Activated effector memory CD4-positive, alpha-beta T cell treated with Interleukin-2 at 50 U/mL for 16 hours (primary cell): Measurements from ENCODE around the gene SPEM2.
A peak's percentile ranks its signal among the peaks of the same experiment; 100 is the strongest.

Source experiments
- DNase-seq: peaks from one replicate; pipeline ENCODE4 v3.0.0-alpha.2; 2020

Gene SPEM2

DNA sequence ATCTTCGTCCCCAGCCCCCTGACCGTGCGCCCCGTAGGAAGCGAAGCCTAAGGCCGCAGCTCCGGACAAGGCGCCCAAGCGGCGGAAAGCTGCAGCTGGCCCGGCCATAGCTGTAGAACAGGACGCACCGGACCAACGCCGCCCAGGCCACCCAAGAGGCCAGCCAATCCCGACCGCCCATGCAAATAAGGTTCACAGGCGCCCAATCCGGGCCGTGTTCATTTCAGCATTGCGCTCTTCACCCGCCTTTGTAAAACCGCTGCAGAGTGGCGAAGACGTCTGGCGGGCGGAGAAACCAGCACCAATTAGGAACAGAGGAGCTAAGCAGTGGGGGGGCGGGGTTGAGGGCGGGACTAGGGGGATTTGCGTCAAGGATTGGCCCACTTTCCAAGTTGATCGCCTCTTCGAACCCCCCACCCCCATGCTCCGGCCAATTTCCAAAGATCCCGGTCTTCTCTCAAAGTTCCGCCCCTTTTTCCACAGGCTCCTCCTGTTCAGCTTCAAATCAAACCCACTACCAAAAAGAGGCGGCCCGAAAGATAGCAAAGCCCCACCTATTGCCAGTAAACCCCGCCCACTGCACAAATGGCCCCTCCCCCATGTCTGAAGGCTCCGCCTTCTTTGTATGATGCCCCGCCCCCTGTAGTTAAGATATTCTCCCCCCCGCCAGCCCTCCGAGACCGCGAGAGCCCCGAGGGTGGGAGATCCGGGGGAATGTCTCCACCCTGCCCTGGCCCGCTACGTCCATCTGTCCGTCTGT, 21.3 kb upstream of the SPEM2 start, which contains the start of gene TMEM256:
TMEM256 (minus strand) TSS at position 121 of the 760 bp plus-strand sequence; CDS start at position 108, 13 bp downstream.
- peak; percentile 92 for DNase-seq

DNA sequence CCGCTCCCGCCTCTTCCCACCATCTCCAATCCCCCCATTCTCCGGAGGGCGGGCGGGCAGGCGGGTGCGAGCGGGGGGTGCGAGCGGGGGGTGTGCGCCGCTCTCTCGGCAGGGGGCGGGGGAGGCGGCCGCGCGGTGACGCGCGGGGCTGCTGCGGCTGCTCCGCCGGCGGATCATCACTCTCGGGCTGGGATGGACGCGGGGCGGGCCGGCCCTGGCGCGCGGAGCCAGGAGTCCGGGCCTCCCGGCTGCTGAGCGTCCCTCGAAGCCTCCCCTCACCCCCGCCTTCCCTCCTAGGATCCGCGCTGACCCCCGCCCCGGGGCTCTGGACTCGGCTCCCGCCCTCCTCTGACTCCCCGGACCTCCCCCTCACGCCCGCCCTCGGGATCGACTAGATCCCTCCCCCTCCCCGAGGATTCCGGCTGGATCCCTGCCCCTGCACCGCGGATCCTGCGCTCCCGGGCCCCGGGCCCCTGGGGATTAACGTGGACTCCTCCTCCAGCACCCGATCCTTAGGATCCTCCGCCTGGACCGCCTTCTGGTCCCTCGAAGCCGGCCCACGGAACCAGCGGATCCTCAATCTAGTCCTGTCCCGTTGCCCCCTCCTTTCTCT, 20.6 kb upstream of the SPEM2 start:
- no peak for DNase-seq

GRCh38 chr17:7405350-7406234, 19.8 kb upstream of the SPEM2 start:
- DNase-seq: no peak

- no peak for DNase-seq
Observed at GRCh38 chr17:7406235-7406825, 19.1 kb upstream of the SPEM2 start.

DNA sequence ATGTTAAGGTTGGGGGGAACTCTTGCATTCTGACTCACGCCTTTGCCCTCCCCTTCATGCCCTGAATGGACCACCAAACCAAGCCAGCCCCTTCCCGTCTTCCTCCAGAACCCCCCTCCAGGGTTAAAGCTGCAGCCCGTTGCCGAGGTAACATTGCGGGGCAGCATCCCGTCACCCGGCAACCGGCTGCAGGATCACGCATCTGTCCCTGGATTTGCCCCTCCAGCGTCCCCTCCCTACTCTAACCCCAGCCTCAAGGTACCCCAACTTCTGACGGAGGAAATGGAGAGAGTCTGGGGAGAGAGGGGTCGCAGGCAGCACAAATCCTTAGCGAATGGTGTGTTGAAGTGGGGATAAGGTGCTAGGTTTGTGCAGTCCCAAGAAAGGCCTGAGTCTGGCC, 18.3 kb upstream of the SPEM2 start:
- DNase-seq: no peak

- no peak for DNase-seq
Observed at GRCh38 chr17:7407485-7408251, 17.7 kb upstream of the SPEM2 start, which contains the start of gene NLGN2. NLGN2 (plus strand) TSS chr17:7407845; CDS start chr17:7408256, 411 bp downstream.

GRCh38 chr17:7408252-7408727, 17.1 kb upstream of the SPEM2 start:
- DNase-seq: peak; percentile 18

GRCh38 chr17:7408863-7409262, 16.6 kb upstream of the SPEM2 start:
- no peak for DNase-seq

GRCh38 chr17:7409716-7410115, 15.7 kb upstream of the SPEM2 start:
- no peak for DNase-seq

DNA sequence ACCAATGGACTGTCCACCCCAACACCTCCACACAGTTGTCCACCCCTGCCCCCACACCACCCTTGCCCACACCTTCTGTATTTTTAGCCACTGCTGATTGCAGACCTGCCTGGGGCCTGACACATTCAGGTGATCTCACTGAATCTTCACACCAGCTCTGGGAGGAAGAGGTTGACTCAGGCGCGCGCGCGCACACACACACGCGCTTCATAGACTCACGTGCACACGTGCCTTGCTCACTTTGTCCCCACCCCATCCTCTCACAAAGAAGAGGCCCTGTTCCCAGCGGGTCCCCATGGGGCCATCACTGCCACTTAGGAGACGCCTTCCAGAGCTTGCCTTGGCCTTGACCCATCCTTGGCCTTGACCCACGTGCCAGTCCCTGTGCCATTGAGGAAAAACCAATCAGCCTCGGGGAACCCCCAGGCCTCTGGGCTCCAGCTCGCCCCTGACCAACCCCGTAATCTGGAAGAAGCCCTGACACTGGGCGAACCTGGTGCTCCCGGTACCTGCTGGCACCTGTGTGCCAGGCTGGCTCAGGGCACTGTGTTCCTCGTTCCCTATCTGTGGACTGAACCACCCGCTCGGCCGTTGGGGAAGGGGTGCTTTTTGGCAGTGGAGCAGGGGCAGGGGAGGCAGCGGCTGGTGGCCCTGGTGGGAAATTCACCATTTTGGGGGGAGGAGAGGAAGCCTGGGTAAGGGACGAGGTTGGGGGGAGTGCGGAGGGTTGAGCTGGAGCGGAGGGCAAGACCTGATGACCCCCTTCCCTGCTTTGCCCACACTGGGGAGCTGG, 14.6 kb upstream of the SPEM2 start:
- no peak for DNase-seq

DNA sequence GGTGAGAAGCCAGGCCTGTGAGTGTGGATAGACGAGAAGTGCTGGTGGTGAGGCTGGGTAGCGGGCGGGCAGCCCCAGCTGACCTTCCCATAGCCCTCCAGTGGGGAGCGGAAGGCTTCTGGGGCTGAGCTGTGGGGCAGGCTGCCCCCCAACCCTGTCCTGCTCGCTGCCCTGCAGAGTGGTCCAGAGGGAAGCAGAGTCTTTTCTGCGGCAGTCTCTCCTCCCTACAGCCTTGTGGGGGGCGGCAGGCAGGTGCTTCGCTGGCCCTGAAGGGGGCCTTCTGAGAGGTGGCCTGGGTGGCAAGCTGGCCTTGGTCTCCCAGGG, 14.0 kb upstream of the SPEM2 start:
- no peak for DNase-seq

GRCh38 chr17:7413346-7413985, 11.9 kb upstream of the SPEM2 start:
- DNase-seq: no peak

- DNase-seq: no peak
Observed at GRCh38 chr17:7414837-7415236, 10.6 kb upstream of the SPEM2 start.

GRCh38 chr17:7415784-7416183, 9.6 kb upstream of the SPEM2 start:
- DNase-seq: no peak

DNA sequence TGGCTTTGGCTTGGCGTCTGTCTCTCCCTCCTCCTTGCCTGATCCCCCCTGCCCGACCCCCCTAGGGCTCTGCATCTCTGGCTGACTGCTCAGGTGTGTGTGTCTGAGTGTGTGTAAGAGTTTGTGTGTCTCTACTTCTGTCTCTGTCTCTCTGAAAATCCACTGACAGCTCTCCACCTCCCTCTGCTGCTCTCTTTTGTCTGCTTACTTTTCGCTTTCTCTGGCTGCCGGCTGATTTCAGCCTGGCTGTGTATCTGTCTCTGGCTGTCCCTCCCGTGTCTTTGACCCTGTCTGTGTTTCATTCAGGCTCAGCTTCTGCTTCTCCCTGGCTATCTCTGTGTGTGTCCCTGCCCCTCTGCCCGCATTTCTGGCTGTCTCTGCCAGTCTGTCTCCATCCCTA, 9.1 kb upstream of the SPEM2 start:
- no peak for DNase-seq

- DNase-seq: no peak
Observed at GRCh38 chr17:7417056-7417655, 8.3 kb upstream of the SPEM2 start.

- DNase-seq: no peak
Observed at GRCh38 chr17:7418472-7419152, 6.8 kb upstream of the SPEM2 start.

DNA sequence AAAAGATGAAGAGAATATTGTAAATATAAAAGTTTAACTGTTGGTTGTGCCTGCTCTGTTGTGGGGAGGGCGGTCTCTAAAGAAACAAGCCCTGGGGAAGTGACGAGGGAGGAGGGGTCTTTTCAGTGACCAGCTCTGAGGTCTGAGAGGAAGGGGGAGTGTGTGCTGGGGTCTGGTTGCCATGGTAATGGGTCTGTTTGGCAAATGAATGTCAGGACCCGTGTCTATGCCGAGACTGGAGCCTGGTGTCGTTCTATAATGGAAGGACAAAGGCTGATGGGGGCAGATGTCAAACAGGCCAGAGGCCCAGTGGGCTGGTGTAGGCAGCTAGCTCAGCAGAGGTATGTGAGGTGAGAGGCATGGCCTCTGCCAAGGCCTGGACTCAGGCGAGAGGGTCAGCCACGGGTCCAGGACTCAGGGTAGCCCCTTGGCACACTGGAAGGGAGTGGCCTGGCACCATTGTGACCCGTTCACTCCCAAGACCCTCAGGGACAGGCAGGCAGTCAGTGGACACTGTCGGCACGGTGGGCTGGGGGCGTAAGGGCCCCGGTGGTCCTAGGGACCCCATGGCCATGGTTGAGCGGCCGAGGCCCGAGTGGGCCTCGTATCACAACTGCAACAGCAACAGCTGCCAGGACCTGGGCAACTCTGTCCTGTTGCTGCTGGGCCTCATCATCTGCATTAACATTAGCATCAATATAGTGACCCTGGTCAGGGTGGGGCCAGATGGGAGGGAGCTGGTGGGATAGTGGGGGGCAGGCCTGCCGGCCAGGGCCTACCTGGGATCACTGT, 5.4 kb upstream of the SPEM2 start, which contains the start of gene SPEM1:
SPEM1 (plus strand) TSS at position 506 of the 792 bp plus-strand sequence; CDS start at position 567, 61 bp downstream.
- DNase-seq: no peak

DNA sequence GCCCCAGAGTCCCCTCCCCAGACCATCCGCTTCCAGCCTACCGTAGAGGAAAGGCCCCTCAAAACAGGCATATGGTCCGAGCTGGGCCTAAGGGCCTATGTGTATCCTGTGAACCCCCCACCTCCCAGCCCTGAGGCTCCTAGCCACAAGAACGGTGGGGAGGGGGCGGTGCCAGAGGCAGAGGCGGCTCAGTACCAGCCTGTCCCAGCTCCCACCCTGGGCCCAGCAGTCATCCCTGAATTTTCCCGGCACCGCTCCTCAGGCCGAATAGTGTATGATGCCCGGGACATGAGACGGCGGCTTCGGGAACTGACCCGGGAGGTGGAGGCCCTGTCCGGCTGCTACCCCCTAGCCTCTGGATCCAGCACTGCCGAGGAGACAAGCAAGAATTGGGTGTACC, 4.2 kb upstream of the SPEM2 start:
- no peak for DNase-seq
